Embryonic facial prominence (tissue), 1 donor: Measurements from ENCODE around the gene XRCC1.
"Not testable (repeated sequence)": the region's sequence is repeated elsewhere in the genome, so short reads cannot be mapped to it uniquely, and the experiment has no call there.

ENCODE experiments used
- DNase-seq: peaks from one replicate; pipeline ENCODE4 v3.0.0-alpha.2; 2016; ENCODE audit errors: extremely low spot score

XRCC1 gene

GRCh38 chr19:43575156-43575950 lies at the start of gene XRCC1, which contains the start of gene PINLYP:
TSS of gene XRCC1 (minus strand) at chr19:43575527. CDS start at chr19:43575458, 69 bp downstream.
TSS of gene PINLYP (plus strand) at chr19:43575801. CDS start at chr19:43577192, 1,391 bp downstream.
- peak; percentile 98 for DNase-seq

- no peak for DNase-seq
Measured at GRCh38 chr19:43624933-43625332, 49.6 kb upstream of the XRCC1 start.

DNA sequence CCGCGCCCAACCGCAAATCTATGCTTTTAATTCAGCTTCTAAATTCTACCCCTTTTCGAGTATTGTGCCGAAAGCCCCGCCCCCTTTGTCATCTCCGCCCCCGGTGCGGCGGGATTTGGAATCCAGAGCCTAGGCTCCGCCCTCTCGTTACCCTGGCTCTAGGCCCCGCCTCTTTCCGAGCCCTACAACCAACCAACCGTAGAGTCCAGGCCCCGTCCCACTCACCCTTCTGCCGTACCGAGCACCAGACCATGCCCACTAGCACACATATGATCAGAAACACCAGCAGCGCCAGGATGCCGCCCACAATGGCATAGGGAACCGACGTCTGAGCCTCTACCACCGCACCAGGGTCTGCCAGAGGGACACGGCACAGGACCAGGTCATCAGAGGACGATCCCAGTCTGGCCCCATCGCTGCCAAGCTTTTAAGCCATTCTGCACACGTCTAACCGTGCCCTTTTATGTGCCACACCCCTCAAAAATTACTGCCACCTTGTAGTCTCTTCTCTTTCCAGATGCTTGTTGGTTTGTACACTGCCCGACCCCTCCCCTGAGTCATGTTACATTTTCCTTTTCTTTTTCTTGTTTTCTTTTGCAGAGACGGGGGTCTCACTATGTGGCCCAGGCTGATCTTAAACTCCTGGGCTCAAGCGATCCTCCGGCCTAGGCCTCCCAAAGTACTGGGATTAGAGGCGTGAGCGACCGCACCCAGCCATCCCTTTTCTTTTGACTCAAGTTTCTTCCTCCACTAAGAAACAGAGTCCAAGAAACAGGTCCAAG lies 48.8 kb upstream of the XRCC1 start:
- no peak for DNase-seq

DNA sequence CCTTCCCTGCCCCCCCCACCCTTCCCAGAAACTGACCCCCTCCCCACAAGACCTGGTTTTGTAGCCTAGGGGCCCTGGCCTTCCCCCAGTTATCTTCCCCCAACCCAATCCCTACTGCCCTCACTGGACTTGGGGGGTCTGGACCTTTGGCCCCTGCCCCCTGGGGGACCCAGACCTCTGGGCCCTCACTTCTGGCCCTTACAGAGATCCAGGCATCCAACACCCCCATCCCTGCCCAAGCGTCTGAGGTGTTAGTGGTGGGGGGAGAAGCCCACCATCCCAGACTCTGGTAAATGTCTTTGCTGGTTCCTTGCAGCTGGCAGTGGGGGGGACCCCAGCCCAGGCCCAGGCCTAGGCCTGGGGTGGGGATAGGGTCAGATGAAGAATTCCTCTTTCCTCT lies 47.6 kb upstream of the XRCC1 start:
- no peak for DNase-seq

GRCh38 chr19:43622070-43622469 lies 46.7 kb upstream of the XRCC1 start:
- no peak for DNase-seq

DNA sequence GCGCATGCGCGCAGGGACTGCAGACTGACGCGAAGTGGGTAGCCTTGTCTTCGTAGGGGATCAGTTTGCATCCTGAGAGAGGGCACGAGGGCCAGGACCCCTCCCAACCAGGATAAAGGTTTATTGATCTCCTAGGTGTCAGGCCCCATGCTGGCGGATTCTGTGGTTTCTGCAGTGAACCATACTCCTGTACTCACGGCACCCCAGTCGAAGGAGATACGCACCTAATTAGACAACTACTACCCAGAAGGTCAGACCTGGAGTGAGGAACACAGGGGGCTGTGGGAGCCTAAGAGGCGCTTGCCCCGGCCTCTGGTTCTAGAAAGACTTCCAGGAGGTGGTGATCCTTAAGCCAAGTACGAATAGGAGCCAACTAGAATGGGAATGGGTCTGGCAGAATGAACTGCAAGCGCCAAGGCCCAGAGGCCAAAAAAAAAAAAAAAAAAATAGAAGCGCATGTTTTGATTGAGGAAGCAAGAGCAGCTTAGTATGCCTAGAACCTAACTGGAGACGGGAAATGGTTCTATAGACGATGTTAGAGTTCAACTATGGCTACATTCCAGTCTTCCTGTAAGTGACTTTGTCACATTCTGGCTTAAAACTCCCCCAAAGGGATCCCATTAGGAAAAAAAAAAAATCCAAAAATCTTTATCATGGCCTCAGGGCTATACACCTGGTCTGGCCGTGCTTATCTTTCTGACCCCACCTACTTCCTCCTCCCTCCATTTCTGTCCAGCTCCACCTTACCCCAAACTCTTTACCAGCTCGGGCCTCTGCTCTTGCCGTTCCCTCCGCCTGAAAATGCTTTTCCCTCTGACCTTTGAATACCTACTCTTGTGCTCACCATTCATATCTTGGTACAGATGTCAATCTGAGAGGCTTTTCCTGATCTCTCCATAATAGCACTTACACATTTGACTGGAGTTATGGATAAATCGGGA lies 45.0 kb upstream of the XRCC1 start:
- no peak for DNase-seq

DNA sequence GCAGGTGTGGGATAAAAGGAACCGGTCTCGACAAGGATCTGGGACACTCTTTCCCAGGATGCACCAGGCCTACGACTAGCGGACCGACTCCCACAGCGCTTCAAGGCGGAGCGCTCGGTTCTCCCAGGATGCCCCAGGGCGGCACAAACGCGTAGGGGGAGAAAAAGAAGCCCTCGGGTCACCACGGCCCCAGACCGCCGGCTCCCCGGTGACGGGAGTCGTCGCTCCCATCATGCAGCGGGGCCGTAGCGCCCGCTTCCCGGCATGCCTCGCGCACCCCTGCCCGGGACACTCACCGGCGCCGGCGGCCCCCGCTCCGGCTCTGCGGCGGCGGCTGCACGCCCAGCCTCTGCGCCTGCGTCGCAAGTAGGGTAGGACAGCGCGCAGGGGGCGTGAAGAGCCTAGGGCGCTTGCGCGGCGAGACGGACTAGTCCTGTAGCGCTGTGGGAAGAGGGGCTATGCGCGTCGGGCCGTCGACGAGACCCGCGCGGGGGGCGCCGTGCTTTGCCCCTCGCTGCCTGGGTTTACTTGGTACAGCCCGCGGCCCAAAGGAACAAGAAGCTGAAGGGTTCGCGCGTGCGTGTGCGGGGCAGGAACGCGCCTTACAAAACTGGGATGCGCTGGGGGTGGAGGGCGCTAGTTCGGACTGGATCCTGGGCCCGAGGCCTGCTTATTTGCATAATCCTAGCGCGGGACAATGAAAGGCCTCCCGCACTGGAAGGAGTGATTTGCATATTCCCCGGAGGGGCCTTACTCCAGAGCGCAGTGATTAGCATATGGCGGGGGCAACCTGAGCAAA lies 44.1 kb upstream of the XRCC1 start, which contains the start of gene ZNF428:
ZNF428 (minus strand) TSS at position 368 of the 799 bp plus-strand sequence. CDS start 5,325 bp downstream, outside the sequence.
- peak; percentile 86 for DNase-seq

GRCh38 chr19:43618921-43619261 lies 43.6 kb upstream of the XRCC1 start:
- DNase-seq, result no peak

GRCh38 chr19:43616954-43617353 lies 41.6 kb upstream of the XRCC1 start:
- DNase-seq, result no peak

- DNase-seq, result no peak
Measured at GRCh38 chr19:43616306-43616705, 41.0 kb upstream of the XRCC1 start.

GRCh38 chr19:43612374-43612773 lies 37.0 kb upstream of the XRCC1 start:
- no peak for DNase-seq

- DNase-seq, result no peak
Measured at GRCh38 chr19:43611788-43612187, 36.5 kb upstream of the XRCC1 start, which contains the start of gene SRRM5. TSS of gene SRRM5 (plus strand) at chr19:43612088. CDS start at chr19:43612122, 34 bp downstream.

GRCh38 chr19:43610493-43610892 lies 35.2 kb upstream of the XRCC1 start:
- DNase-seq, result no peak

- DNase-seq, result no peak
Measured at GRCh38 chr19:43609872-43610271, 34.5 kb upstream of the XRCC1 start.

DNA sequence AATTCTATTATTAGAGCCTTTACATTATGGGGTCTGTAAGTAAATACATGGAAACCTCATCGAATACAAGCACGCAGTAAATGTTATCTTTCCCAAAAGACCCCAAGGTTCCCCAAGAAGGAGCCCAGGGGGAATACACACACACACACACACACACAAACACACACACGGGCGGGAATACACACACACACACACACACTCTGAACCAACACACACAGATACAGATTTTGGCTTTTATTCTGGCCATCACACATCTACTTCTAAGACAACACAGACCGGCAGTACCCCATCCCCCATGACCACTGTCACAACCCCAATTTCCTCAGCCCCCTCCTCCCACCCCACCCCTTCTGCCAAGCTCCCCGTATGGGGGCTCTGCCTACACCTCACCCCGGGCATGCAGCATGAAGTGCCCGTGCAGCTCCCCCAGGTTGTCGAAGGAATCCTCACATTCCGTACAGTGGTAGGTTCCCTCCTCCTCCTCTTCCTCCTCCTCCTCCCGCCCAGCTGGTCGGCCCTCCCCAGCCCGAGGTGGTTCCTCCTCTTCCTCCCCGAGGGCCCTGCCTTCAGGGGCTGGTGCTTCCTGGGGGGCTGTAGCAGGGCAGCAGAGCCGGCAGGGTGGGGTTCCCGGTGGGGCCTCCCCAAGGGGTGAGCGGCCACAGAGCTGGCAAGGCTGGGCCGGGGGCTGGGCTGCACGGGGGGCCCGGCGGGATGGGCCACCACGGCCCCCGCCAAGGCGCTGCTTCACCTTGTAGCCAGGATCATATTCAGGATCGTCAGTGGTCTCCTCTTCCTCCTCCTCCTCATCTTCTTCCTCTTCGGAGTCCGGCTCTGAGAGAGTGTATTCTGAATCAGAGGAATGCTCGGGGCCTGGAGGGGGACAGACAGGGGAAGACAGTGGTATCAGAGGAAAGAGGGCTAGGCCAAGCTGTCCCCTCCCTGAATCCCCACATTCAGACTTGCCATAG lies 32.2 kb upstream of the XRCC1 start:
- DNase-seq, result no peak

- DNase-seq, result no peak
Measured at GRCh38 chr19:43606569-43607229, 31.4 kb upstream of the XRCC1 start.

GRCh38 chr19:43605875-43606568 lies 30.7 kb upstream of the XRCC1 start:
- no peak for DNase-seq

GRCh38 chr19:43600326-43600725 lies 25.0 kb upstream of the XRCC1 start:
- not testable (repeated sequence) for DNase-seq
